Immature natural killer cell (primary cell): ENCODE results near the gene AEBP1. TPM values are rescaled to one million over a fixed set of nuclear protein-coding genes. Genes with fewer than 3 reads are reported as not detected.

ENCODE experiments used
- DNase-seq, 3 donors: peaks; one replicate each; pipeline ENCODE4 v3.0.0; 2022; ENCODE audit warnings: mixed read lengths in 1 of 3
- H3K27ac Mint-ChIP-seq, 6 donors: one replicate each; pipeline ENCODE4 v1.8.0; 2020; ENCODE audit warnings: mixed read lengths in 6 of 6, mild to moderate bottlenecking in 5 of 6, inconsistent platforms in 4 of 6, moderate library complexity in 3 of 6
- H3K27me3 Mint-ChIP-seq, 3 donors: one replicate each; pipeline ENCODE4 v1.8.0; 2020 to 2021; ENCODE audit warnings: low read depth in 3 of 3, mild to moderate bottlenecking in 3 of 3, mixed read lengths in 3 of 3, moderate library complexity in 3 of 3, inconsistent platforms in 1 of 3
- H3K36me3 Mint-ChIP-seq, 3 donors: one replicate each; pipeline ENCODE4 v1.8.0; 2020; ENCODE audit warnings: mixed read lengths in 3 of 3, inconsistent platforms in 2 of 3, mild to moderate bottlenecking in 2 of 3
- H3K4me1 Mint-ChIP-seq, 2 donors: one replicate each; pipeline ENCODE4 v1.8.0; 2020; ENCODE audit warnings: inconsistent platforms in 2 of 2, mild to moderate bottlenecking in 2 of 2, mixed read lengths in 2 of 2, moderate library complexity in 1 of 2
- H3K4me3 Mint-ChIP-seq, 5 donors: one replicate each; pipeline ENCODE4 v1.8.0; 2020; ENCODE audit warnings: mild to moderate bottlenecking in 5 of 5, mixed read lengths in 5 of 5, inconsistent platforms in 3 of 5, moderate library complexity in 3 of 5
- H3K9me3 Mint-ChIP-seq, 6 donors: one replicate each; pipeline ENCODE4 v1.8.0; 2020; ENCODE audit warnings: mild to moderate bottlenecking in 6 of 6, mixed read lengths in 6 of 6, inconsistent platforms in 4 of 6, moderate library complexity in 3 of 6
- polyA plus RNA-seq, 3 donors: library from polyadenylated mRNA; unstranded; fragments of 300-500 nt; fragmentation: Illumina TruSeq; gene quantifications; one replicate each; pipeline ENCODE4 v1.2.3, GENCODE V29; 2021

AEBP1 gene
- polyA plus RNA-seq, 3 donors from 2014 or later: 1.5 TPM; not detected in 1

DNA sequence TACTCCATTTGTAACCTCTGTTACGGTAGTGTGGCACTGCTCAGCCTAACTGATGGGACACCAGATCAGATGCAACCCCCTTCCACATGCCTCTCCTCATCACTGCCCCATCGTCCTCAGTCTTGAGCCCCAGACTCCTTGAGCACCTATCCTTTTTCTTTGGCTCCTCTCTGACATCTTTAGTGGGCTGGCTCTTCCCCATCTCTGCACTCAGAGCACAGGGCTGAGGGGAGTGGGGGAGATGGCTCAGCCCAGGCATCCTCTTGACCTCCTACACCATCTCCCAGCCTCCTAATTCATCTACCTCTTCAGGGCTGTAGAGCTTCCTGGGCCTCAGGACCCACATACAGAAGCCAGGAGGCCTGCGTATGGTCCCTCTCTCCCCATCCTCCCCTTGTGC is 20.3 kb upstream of the AEBP1 start:
- no peak for DNase-seq
- H3K36me3 Mint-ChIP-seq: no peaks in the 10 kb centered on the region
- H3K27me3 Mint-ChIP-seq: peaks cover 0 to 5% (median 3%) of the 10 kb centered on the region in 3 donors
- peak overlapping the region; percentile 11 to 81 (median 76) for H3K27ac Mint-ChIP-seq
- peaks cover 21 to 29% of the 10 kb centered on the region in 2 donors for H3K4me1 Mint-ChIP-seq
- H3K9me3 Mint-ChIP-seq: no peaks in the 10 kb centered on the region
- peak overlapping the region; percentile 71 to 94 (median 87) for H3K4me3 Mint-ChIP-seq

DNA sequence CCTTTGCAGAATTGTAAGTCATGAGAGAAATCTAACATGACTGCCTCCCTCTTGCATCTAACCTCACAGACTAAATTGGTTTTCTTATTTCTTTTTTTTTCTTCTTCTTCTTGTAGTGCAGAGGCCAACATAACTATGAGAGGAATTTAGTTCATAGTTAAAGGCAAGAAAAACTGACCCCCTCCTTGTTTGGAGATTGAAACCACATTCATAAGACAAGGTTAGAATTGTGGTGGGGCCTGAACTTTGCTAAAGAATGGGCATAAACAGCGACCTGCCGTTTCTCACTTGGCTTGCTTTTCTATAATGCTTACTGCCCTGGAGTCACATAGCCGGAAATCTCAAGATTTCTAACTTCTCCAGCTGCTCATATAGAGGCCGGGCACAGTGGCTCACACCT is 19.4 kb upstream of the AEBP1 start:
- Mint-ChIP-seq H3K9me3 (no peaks in the 10 kb centered on the region), H3K36me3 (no peaks in the 10 kb centered on the region), H3K27ac (peak overlapping the region in 2 of 6 donors; percentile 9 to 40), H3K4me1 (peaks cover 17 to 28% of the 10 kb centered on the region in 2 donors), H3K27me3 (peaks cover 0 to 5% (median 3%) of the 10 kb centered on the region in 3 donors), H3K4me3 (peak overlapping the region in 3 of 5 donors; percentile 54 to 87 (median 67))
- no peak for DNase-seq

DNA sequence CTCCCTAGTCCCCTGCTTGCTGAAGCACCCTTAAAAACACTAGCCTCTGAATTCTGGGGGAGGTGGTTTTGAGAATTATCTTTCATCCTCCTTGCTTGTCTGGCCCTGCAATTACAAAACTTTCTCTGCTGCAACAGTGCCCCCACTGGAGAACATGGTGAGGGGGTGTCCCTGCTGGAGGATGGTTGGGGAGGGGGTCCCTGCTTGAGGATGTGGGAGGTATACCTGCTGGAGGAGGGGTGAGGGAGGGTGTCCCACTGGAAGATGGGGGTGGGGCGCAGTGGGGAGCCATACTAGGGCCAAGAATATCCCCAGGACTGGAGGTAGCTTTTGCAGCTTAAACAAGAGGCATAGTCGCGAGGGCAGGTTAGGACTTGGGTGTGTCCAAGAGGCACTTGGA is 18.6 kb upstream of the AEBP1 start:
- Mint-ChIP-seq H3K4me3 (no peak overlapping the region), H3K27ac (no peak overlapping the region), H3K27me3 (peaks cover 0 to 5% (median 3%) of the 10 kb centered on the region in 3 donors), H3K9me3 (no peaks in the 10 kb centered on the region), H3K4me1 (peaks cover 17 to 28% of the 10 kb centered on the region in 2 donors), H3K36me3 (no peaks in the 10 kb centered on the region)
- no peak for DNase-seq

DNA sequence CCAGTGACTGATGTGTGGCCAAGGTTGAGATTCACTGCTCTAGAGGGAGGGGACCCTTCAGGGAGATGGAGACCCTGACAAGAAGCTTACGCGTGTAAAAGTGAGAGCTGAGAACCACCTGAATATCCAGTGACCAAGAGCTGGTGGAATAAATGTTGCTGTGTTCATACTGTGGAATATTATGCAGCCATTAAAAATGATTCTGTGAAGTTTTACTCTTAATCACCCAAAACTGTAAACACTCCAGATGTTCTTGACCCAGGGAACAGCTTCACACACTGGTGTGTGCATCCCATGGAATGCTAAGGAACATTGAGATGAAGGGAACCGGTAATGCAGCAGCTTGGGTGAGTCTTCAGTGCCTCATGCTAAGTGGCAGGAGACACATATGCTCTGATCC is 17.5 kb upstream of the AEBP1 start:
- Mint-ChIP-seq H3K4me3 (no peak overlapping the region), H3K4me1 (peaks cover 7 to 17% of the 10 kb centered on the region in 2 donors), H3K36me3 (no peaks in the 10 kb centered on the region), H3K27me3 (peaks cover 0 to 5% (median 0%) of the 10 kb centered on the region in 3 donors), H3K9me3 (no peaks in the 10 kb centered on the region), H3K27ac (peak overlapping the region in 1 of 6 donors; percentile 69)
- DNase-seq: no peak

DNA sequence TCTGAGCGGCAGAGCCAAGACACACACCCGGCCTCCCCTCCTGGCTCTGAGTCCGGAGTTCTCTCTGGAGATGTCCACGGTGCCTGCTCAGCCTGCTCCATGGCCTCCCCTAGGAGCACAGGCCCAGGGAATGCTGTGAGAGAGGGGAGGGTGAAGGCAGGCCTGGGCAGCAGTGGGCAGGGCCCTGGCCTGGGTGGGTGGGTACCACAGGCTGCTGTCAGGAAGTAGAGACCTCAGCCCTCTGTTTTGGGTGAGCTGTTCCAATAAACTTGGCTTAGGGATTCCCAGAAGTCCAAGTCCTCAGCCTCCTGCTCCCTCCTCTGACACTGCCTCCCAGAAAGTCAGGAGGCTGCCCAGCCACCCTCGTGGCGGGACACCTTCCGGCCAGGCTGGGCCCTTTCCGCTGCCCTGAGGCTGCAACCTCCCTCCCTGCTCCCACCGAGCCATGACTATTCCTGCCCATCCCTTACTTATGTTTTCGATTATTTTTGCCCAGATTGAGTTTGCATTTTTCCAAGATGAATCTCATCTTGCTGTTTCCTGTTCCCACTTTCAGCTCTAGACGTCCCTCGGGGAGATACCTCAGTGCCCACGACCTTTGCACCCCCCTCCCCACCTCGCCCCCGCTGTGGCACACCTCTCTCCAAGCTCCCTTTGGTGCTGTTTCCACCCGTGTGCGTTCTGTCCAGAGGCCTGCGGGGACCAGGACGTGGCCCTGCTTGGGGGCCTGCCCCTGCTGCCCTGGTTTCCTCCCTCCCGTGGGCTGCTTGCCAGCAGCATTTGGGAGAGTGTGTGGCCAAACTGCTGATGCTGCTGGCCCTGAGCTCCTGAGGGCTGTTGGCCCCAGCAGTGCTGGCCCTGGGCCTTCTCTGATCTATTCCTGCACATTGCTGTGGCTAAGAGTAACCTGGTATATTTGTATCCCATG is 16.0 kb upstream of the AEBP1 start:
- H3K27ac Mint-ChIP-seq: no peak overlapping the region
- no peak for DNase-seq
- no peaks in the 10 kb centered on the region for H3K9me3 Mint-ChIP-seq
- H3K36me3 Mint-ChIP-seq: no peaks in the 10 kb centered on the region
- peaks cover 2 to 5% of the 10 kb centered on the region in 2 donors for H3K4me1 Mint-ChIP-seq
- H3K27me3 Mint-ChIP-seq: peaks cover 0 to 8% (median 0%) of the 10 kb centered on the region in 3 donors
- H3K4me3 Mint-ChIP-seq: no peak overlapping the region

DNA sequence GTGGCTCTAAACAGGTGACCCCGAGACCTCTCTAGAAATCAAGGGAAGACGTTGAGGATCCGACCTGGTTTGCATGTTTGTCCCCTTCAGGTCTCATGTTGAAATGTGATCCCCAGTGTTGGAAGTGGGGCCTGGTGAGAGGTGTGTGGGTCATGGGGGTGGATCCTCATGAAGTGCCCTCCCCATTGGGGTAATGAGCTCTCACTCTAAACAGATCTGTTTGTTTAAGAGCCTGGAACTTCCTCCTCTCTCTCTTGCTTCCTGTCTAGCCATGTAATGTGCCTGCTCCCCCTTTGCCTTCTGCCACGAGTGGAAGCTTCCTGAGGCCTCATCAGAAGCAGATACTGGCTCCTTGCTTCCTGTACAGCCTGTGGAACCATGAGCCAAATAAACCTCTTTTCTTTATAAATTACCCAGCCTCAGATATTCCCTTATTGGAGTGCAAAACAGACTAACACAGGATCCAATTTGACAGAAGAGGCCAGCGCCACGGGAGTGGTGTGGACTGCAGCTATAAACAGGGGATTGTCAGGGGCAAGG is 11.0 kb upstream of the AEBP1 start:
- Mint-ChIP-seq H3K27ac (peak overlapping the region in 1 of 6 donors; percentile 53), H3K36me3 (no peaks in the 10 kb centered on the region), H3K4me1 (no peaks in the 10 kb centered on the region), H3K4me3 (no peak overlapping the region), H3K9me3 (no peaks in the 10 kb centered on the region), H3K27me3 (peaks cover 0 to 7% (median 2%) of the 10 kb centered on the region in 3 donors)
- DNase-seq: no peak

DNA sequence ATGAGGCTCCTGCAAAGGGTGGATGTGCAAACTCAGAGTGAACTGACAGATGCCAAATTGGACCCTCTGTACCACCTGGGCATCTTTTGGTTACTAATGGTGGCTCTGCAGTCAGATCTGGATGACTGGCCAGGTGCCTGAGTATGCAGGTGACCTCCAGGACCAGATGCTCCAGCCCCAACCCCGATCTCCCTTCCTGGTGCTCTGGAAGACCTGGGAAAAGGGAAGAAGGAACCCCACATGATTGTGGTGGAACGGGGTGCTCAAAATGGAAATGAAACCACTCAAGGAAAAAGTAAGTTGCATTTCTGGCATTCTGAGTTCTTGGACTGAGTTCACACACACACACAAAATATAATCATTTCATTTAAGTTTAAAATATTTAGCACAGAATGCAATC is 9.8 kb upstream of the AEBP1 start:
- Mint-ChIP-seq H3K4me3 (no peak overlapping the region), H3K36me3 (no peaks in the 10 kb centered on the region), H3K4me1 (no peaks in the 10 kb centered on the region), H3K27ac (no peak overlapping the region), H3K27me3 (peaks cover 0 to 6% (median 2%) of the 10 kb centered on the region in 3 donors), H3K9me3 (no peaks in the 10 kb centered on the region)
- DNase-seq: no peak

DNA sequence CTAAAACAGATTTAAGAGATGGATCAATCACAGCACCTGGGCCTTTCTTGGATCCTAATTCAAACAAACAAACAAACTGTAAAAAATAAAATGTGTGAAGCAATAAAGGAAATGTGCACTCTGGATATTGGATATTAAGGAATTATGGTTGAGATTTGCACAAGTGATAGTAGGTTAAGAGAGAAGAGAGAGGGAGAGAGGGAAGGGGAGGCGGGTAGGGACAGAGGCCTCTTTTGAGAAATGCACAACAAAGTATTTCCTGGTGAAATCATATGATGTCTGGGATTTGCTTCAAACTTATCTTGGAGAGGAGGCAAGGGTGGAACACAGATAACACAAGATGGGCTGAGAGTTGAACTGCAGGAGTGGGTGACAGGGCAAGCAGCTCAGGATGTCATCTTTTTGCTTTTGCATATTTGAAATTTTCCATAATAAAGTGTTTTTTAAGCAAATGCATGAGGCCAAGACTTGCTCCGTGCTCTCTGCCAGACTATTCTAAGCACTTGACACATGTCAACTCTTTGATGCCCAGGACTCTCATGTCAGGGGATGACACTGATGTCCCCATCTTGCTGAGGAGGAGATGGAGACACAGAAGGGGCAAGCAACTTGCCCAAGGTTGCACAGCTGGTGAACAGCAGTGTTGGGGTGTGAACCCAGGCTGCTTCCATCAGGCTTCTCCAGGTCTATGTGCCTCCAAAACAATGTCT is 9.1 kb upstream of the AEBP1 start:
- H3K4me3 Mint-ChIP-seq: no peak overlapping the region

DNA sequence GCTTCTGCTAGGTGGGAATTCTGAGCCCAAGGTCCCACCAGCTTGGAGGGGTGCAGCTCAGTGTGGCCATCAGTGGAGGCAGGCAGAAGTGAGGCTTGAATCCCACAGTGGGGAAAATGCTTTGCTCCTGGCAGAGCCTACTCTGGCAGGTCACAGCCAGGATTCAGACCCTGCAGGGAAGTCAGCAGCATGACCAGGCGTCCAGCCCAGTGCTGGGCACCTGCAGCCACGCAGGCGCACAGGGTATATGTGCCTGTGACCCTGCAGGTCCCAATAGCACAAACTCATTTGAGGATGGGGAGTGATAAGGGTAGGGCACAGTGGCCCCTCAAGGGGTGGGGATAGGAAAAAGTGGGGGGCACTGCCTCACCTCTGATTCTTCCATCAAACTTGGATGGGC is 8.4 kb upstream of the AEBP1 start:
- Mint-ChIP-seq H3K9me3 (no peaks in the 10 kb centered on the region), H3K36me3 (no peaks in the 10 kb centered on the region), H3K27ac (no peak overlapping the region), H3K27me3 (peaks cover 0 to 11% (median 2%) of the 10 kb centered on the region in 3 donors), H3K4me3 (no peak overlapping the region), H3K4me1 (no peaks in the 10 kb centered on the region)
- DNase-seq: no peak

More for the DNA sequence above, 9.1 kb upstream of the AEBP1 start:
- Mint-ChIP-seq H3K27me3 (peaks cover 0 to 8% (median 2%) of the 10 kb centered on the region in 3 donors), H3K36me3 (no peaks in the 10 kb centered on the region), H3K27ac (peak overlapping the region in 1 of 6 donors; percentile 27), H3K4me1 (no peaks in the 10 kb centered on the region), H3K9me3 (no peaks in the 10 kb centered on the region)
- DNase-seq: no peak

DNA sequence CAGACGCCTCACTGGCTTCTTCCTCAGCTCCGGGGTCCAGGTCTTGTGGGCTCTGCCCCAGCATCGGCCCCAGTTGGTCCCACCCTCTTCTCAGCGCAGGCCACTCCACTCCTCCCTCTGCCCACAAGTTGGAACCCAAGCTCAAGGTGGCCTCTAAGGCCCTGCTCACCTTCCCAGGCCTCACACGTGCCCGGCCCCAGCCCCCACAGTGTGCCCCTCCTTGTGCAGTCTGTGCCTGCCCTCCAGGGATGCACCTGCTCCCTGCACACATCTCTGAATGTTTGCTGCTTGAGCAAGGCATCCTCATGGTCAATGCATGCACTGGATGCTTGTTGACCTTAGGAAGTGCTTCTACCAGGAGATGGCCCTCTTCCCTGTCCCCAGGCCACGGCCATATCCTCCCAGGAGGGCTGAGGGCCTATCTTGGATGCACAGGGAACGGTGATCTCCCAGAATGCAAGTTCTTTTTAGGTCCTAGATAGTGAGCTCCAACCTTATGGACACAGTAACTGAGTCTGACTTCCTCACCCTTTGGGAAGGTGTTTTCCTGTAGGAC is 7.7 kb upstream of the AEBP1 start:
- H3K27ac Mint-ChIP-seq: no peak overlapping the region
- H3K4me3 Mint-ChIP-seq: no peak overlapping the region
- H3K9me3 Mint-ChIP-seq: no peaks in the 10 kb centered on the region
- H3K27me3 Mint-ChIP-seq: peaks cover 0 to 11% (median 2%) of the 10 kb centered on the region in 3 donors
- no peak for DNase-seq
- no peaks in the 10 kb centered on the region for H3K4me1 Mint-ChIP-seq
- no peaks in the 10 kb centered on the region for H3K36me3 Mint-ChIP-seq

DNA sequence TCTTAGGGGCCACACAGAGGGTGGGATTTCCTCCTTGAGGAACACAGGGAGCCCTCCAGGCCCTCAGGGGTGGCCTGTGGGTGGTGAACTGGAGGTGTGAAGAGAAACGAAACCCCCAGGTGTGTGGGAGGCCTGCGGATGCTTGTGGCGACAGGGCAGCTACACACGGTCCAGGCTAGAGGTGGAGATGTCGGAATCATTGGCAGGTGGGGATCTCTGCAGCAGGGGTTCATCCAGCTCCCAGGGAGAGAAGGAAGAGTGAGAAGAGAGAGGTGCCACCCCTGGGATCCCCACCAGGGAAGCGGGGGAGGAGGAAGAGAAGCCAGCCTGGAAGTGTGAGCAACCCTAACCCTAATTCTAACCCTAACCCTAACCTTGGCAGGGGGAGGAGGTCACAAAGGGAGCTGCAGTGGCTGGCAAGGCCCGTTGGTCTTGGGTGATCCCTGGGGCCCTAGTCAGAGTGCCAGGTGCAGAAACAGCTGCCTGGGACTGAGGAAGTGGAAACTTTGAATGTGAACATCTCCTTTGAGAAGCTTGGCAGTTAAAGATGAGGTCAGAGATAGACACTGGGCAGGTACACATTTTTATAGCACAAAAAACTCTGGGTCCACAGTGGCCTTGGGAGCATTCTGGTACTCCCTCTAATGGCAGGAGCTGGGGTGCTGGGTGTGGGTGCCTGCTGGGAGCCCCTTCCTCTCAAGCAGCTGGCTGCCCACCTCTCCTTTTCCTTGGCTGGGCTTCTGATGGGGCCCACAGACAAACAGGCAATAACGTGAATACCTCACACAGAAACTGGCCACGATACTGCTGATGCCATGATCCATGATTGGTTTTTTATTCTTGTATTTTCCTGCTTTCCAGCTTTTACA is 6.8 kb upstream of the AEBP1 start:
- Mint-ChIP-seq H3K4me3 (no peak overlapping the region), H3K27me3 (peaks cover 0 to 7% (median 2%) of the 10 kb centered on the region in 3 donors), H3K36me3 (no peaks in the 10 kb centered on the region), H3K4me1 (no peaks in the 10 kb centered on the region), H3K27ac (no peak overlapping the region), H3K9me3 (no peaks in the 10 kb centered on the region)
- no peak for DNase-seq

DNA sequence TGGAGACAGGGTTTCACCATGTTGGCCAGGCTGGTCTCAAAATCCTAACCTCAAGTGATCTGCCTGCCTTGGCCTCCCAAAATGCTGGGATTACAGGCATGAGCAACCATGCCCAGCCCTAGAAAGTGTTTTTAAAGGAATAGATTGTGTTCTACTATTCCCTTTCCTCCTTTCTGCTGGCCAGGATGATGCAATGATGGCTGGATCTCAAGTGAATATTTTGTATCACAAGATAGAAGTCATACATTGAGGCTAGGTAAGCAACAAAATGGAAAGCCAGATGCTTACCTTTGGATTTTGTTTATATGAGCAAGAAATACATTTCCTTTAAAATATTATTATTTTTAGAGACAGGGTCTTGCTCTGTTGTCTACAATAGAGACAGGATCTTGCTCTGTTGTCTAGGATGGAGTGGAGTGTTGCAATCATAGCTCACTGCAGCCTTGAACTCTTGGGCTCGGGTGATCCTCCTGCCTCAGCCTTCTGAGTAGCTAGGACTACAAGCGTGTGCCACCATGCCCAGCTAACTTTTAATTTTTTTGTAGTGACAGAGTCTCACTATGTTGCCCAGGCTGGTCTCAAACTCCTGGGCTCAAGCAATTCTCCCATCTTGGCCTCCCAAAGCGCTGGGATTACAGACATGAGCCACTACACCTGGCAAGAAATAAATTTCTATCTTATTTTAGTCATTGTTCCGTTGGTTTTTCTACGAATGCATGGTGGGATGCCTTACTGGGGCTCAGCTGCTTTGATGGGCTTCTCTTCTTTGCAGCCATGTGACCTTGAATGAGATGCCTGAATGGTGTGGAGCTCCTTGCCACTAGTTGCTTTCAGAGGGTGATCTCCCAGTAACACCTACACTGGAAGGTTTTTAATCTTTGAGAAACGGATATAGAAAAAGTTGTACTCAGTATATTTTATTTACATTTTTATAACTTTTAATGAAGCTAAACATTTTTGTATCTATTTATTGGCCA is 5.8 kb upstream of the AEBP1 start:
- Mint-ChIP-seq H3K27me3 (peaks cover 0 to 7% (median 3%) of the 10 kb centered on the region in 3 donors), H3K36me3 (no peaks in the 10 kb centered on the region), H3K27ac (no peak overlapping the region), H3K4me1 (peaks cover 0 to 2% of the 10 kb centered on the region in 2 donors), H3K4me3 (no peak overlapping the region), H3K9me3 (no peaks in the 10 kb centered on the region)
- DNase-seq: no peak
